ENCODE results near the gene HBP1. TPM values are rescaled to one million over a fixed set of nuclear protein-coding genes. Genes with fewer than 3 reads are reported as not detected.
"Not testable (repeated sequence)": the region's sequence is repeated elsewhere in the genome, so short reads cannot be mapped to it uniquely, and the experiment has no call there.

HBP1 gene
- total RNA-seq, 1 donor from 2014 or later, result 53.0 TPM

DNA sequence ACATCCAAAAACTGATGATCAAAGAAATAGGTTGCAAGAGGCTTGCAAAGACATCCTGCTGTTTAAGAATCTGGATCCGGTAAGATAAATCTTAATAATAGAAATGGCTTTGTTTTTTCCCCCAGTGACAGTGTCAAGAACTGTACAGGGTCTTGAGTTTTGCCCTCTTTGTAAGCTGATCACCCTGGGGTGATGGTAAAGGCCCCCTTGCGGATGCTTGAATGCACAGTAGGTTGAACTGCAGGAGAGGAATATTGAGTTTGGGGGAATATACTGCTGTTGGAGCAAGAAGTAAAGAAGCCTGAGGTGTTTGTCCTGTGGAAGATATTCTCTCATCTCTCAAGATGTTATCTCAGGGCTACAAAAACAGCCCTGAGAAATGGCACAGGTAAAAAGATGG lies 40.6 kb upstream of the HBP1 start:
- DNase-seq (ENCODE audit: low spot score, unreplicated experiment), result no peak
- no peak for TF ChIP-seq CTCF (IDR thresholded peaks at IDR 0.05; ENCODE audit: unreplicated experiment)

GRCh38 chr7:107128748-107129147 lies 40.1 kb upstream of the HBP1 start:
- no peak for TF ChIP-seq CTCF (IDR thresholded peaks at IDR 0.05; ENCODE audit: unreplicated experiment)
- no peak overlapping the region for H3K27ac Mint-ChIP-seq

More for the DNA sequence above, 40.6 kb upstream of the HBP1 start:
- H3K27me3 Mint-ChIP-seq, result no peaks in the 10 kb centered on the region
- H3K27ac Mint-ChIP-seq, result no peak overlapping the region
- no peaks in the 10 kb centered on the region for H3K9me3 Mint-ChIP-seq (ENCODE audit: low read depth)
- H3K4me3 Mint-ChIP-seq (ENCODE audit: low read depth), result no peak overlapping the region
- peaks cover 5% of the 10 kb centered on the region for H3K4me1 Mint-ChIP-seq (ENCODE audit: low read depth)
- no peaks in the 10 kb centered on the region for H3K36me3 Mint-ChIP-seq (ENCODE audit: insufficient read depth)

DNA sequence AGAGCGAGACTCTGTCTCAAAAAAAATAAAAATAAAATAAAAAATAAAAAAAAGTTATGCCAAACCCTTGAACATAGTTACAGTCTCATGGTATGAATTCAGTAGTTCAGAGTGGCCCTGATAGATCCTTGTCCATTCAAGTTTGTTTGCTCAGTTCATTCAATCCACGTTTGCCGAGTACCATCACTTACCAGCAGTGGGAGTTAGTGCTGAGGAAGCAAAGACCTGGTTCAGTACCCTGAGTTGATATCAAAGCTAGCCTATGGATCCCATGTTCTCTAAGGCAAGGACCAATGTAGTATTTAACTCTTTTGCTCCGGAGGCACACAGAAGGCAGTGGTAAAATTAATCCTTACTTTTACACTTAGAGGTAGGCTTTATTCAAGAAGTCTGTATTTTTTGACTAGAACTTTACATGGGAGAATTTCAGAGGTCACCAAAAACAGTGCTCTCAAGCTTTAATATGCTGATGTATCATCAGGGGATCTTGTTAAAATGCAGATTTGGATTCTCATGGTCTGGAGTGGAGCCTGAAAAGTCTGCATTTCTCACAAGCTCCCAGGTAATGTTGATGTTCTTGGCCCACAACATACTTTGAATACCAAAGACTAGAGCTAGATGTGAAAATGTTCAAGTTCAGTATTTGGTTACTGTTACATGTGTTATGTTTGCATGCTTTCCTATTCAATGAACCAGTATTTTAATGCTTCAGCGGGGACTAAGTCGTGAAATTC lies 38.1 kb upstream of the HBP1 start:
- Mint-ChIP-seq H3K4me3 (ENCODE audit: low read depth) (no peak overlapping the region), H3K27me3 (no peaks in the 10 kb centered on the region), H3K36me3 (ENCODE audit: insufficient read depth) (peaks cover 7% of the 10 kb centered on the region), H3K27ac (no peak overlapping the region), H3K9me3 (ENCODE audit: low read depth) (peaks cover 10% of the 10 kb centered on the region), H3K4me1 (ENCODE audit: low read depth) (no peaks in the 10 kb centered on the region)
- TF ChIP-seq CTCF (IDR thresholded peaks at IDR 0.05; ENCODE audit: unreplicated experiment), result no peak
- no peak for DNase-seq (ENCODE audit: low spot score, unreplicated experiment)

More at GRCh38 chr7:107128748-107129147, 40.1 kb upstream of the HBP1 start:
- no peak for DNase-seq (ENCODE audit: low spot score, unreplicated experiment)
- Mint-ChIP-seq H3K27me3 (no peaks in the 10 kb centered on the region), H3K4me1 (ENCODE audit: low read depth) (peaks cover 2% of the 10 kb centered on the region), H3K36me3 (ENCODE audit: insufficient read depth) (no peaks in the 10 kb centered on the region), H3K9me3 (ENCODE audit: low read depth) (no peaks in the 10 kb centered on the region), H3K4me3 (ENCODE audit: low read depth) (no peak overlapping the region)

DNA sequence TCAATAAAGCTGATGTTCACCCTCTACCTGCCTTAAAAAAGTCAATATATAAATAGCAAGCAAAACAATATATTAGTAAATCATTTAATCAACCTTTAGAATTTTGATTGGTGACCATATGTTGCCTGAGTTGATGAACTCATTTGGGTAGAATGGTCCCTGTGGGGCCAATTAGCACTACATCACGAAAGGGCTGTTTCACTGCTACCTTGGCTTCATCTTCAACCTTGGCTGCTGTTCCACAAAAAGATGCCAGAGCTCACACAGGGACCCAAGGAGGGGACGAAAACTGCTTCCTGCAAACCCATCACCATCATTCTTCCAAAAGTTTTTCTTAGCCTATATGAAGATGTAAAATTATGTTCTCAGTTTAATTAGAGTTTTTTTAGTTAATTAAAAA lies 35.4 kb upstream of the HBP1 start:
- Mint-ChIP-seq H3K27ac (no peak overlapping the region), H3K4me3 (ENCODE audit: low read depth) (no peak overlapping the region), H3K27me3 (no peaks in the 10 kb centered on the region), H3K9me3 (ENCODE audit: low read depth) (peaks cover 11% of the 10 kb centered on the region), H3K36me3 (ENCODE audit: insufficient read depth) (peaks cover 8% of the 10 kb centered on the region), H3K4me1 (ENCODE audit: low read depth) (no peaks in the 10 kb centered on the region)
- DNase-seq (ENCODE audit: low spot score, unreplicated experiment), result no peak
- TF ChIP-seq CTCF (IDR thresholded peaks at IDR 0.05; ENCODE audit: unreplicated experiment), result no peak

DNA sequence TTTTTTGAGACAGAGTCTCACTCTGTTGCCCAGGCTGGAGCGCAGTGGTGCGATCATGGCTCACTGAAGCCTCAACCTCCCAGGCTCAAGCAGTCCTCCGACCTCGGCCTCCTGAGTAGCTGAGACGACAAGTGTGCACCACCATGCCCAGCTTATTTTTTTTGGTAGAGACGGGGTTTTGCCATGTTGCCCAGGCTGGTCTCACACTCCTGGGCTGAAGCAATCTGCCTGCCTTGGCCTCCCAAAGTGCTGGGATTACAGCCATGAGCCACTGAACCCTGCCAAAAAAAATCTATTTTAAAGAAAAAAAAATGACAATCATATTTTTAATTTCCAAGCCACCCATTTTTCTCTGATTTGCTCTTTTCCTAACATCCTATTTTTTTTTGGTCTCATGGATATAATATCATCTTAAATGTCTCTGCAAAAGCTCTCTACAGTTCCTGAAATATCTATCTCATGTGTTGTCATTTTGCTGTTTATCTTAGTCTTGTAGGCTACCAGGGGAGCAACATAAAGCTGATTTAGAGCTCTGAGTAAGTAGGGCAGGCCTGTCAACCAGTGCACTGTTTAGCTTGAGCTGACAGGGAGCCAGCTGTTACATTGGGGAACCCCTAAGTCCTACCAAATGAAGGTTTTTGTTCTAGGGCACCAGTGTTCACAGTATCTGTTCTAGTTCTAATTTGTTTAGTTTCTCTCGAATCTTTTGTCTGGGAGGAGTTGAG lies 29.9 kb upstream of the HBP1 start:
- Mint-ChIP-seq H3K27ac (no peak overlapping the region), H3K9me3 (ENCODE audit: low read depth) (peaks cover 11% of the 10 kb centered on the region), H3K4me3 (ENCODE audit: low read depth) (no peak overlapping the region), H3K4me1 (ENCODE audit: low read depth) (peaks cover 5% of the 10 kb centered on the region), H3K36me3 (ENCODE audit: insufficient read depth) (peaks cover 8% of the 10 kb centered on the region), H3K27me3 (no peaks in the 10 kb centered on the region)
- no peak for TF ChIP-seq CTCF (IDR thresholded peaks at IDR 0.05; ENCODE audit: unreplicated experiment)
- DNase-seq (ENCODE audit: low spot score, unreplicated experiment), result no peak

GRCh38 chr7:107143875-107144274 lies 24.9 kb upstream of the HBP1 start:
- not testable (repeated sequence) for H3K4me3 Mint-ChIP-seq (ENCODE audit: low read depth); DNase-seq (ENCODE audit: low spot score, unreplicated experiment); H3K9me3 Mint-ChIP-seq (ENCODE audit: low read depth); H3K27me3 Mint-ChIP-seq; H3K36me3 Mint-ChIP-seq (ENCODE audit: insufficient read depth); H3K27ac Mint-ChIP-seq; H3K4me1 Mint-ChIP-seq (ENCODE audit: low read depth)
